ENCODE measurements around the gene ACP7.

DNA sequence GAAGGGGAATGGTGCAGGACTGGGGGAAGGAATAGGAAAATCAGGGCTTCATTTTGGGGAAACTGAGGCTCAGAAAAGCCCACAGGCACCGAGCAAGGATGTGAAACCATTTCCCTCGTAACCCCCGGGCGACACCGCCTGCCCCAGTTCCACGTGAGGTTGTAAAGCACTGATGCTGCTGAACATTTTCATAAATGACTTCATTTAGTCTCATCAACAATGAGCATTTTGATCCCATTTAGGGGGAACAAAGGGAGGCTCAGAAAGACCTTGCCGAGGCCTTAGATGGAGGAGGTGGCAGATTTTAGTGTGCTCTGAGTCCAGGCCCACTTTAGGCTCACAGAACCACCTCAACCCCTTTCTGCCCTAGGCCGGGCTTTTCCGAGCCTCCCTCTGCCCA, 31.3 kb upstream of the ACP7 start:
- TF ChIP-seq CTCF (IDR thresholded peaks at IDR 0.05): no peak
- no peak for TF ChIP-seq EP300 (IDR thresholded peaks at IDR 0.05)
